HepG2 (cell line): ENCODE measurements around the gene ASNS. TPM values are rescaled to one million over a fixed set of nuclear protein-coding genes. Genes with fewer than 3 reads are reported as not detected.
A peak's percentile ranks its signal among the peaks of the same experiment; 100 is the strongest.

Experiments
- ATF1 ChIP-seq: IDR thresholded peaks from 2 replicates; pipeline ENCODE4 v1.6.1; 2016; ENCODE audit warnings: mild to moderate bottlenecking, control low read depth
- CCAR2 ChIP-seq: fragments of 200-400 bp; formaldehyde crosslinking; optimal IDR thresholded peaks from 2 replicates; pipeline ENCODE3; 2018; ENCODE audit warnings: low read depth, mild to moderate bottlenecking, low read length, moderate library complexity
- ELF4 ChIP-seq: sonication (generic); formaldehyde crosslinking; IDR thresholded peaks from 2 replicates; pipeline ENCODE4 v1.5.0; 2020; ENCODE audit warnings: missing genetic modification reagents, mild to moderate bottlenecking, moderate library complexity, borderline replicate concordance
- HOXD1 ChIP-seq: sonication (generic); formaldehyde crosslinking; IDR thresholded peaks from 2 replicates; pipeline ENCODE4 v1.5.0; 2020; ENCODE audit warnings: missing genetic modification reagents
- JUND ChIP-seq: sonication (generic); formaldehyde crosslinking; IDR thresholded peaks from 2 replicates; pipeline ENCODE4 v1.8.0; 2022; ENCODE audit warnings: mild to moderate bottlenecking, missing genetic modification reagents
- KLF15 ChIP-seq: sonication (generic); formaldehyde crosslinking; IDR thresholded peaks from 2 replicates; pipeline ENCODE4 v1.8.1; 2023; ENCODE audit warnings: borderline replicate concordance, mild to moderate bottlenecking, inconsistent platforms, missing genetic modification reagents, mixed read lengths
- MBD4 ChIP-seq: IDR thresholded peaks from 2 replicates; pipeline ENCODE4 v1.6.1; 2012; ENCODE audit warnings: low read length, inconsistent platforms, borderline replicate concordance
- PAX8 ChIP-seq: sonication (generic); formaldehyde crosslinking; IDR thresholded peaks from 2 replicates; pipeline ENCODE4 v1.8.0; 2022; ENCODE audit warnings: mild to moderate bottlenecking, missing genetic modification reagents, borderline replicate concordance
- RBAK ChIP-seq: sonication (generic); formaldehyde crosslinking; IDR thresholded peaks from 2 replicates; pipeline ENCODE4 v1.5.1; 2020; ENCODE audit warnings: mild to moderate bottlenecking, missing genetic modification reagents
- RBFOX2 ChIP-seq: fragments of 200-400 bp; formaldehyde crosslinking; IDR thresholded peaks from 2 replicates; pipeline ENCODE4 v1.6.1; 2017; ENCODE audit warnings: low read depth, mild to moderate bottlenecking, low read length
- SP140L ChIP-seq: sonication (generic); formaldehyde crosslinking; IDR thresholded peaks from 2 replicates; pipeline ENCODE4 v1.4.0; 2020; ENCODE audit warnings: missing genetic modification reagents, borderline replicate concordance
- TCF12 ChIP-seq, 2 experiments: fragments of 450-650 bp in 1 of 2; sonication (generic) in 1 of 2; formaldehyde crosslinking in 1 of 2; IDR thresholded peaks; 2 replicates each; pipeline versions ENCODE4 v1.6.1 to v1.8.0; 2017 to 2022; ENCODE audit warnings: antibody characterized with exemption in 1 of 2, mild to moderate bottlenecking in 1 of 2, missing genetic modification reagents in 1 of 2, moderate library complexity in 1 of 2
- ZNF530 ChIP-seq: sonication (generic); formaldehyde crosslinking; IDR thresholded peaks from 2 replicates; pipeline ENCODE4 v1.5.0; 2020; ENCODE audit warnings: low read depth, mild to moderate bottlenecking, missing genetic modification reagents
- ZNF766 ChIP-seq: sonication (generic); formaldehyde crosslinking; IDR thresholded peaks from 2 replicates; pipeline ENCODE4 v1.5.0; 2020; ENCODE audit warnings: missing genetic modification reagents, borderline replicate concordance
- ZNF772 ChIP-seq: sonication (generic); formaldehyde crosslinking; IDR thresholded peaks from 2 replicates; pipeline ENCODE4 v1.5.0; 2020; ENCODE audit warnings: mild to moderate bottlenecking, missing genetic modification reagents
- ZNF776 ChIP-seq: sonication (generic); formaldehyde crosslinking; IDR thresholded peaks from 2 replicates; pipeline ENCODE4 v1.4.0; 2020; ENCODE audit warnings: mild to moderate bottlenecking, missing genetic modification reagents
- ZNF792 ChIP-seq: IDR thresholded peaks from 2 replicates; pipeline ENCODE4 v1.6.1; 2016
- ZNF850 ChIP-seq: sonication (generic); formaldehyde crosslinking; conservative IDR thresholded peaks from 2 replicates; pipeline ENCODE4 v1.9.0; 2021; ENCODE audit warnings: mild to moderate bottlenecking, missing genetic modification reagents
- ZZZ3 ChIP-seq: sonication (generic); formaldehyde crosslinking; IDR thresholded peaks from 2 replicates; pipeline ENCODE4 v1.4.0; 2020; ENCODE audit warnings: missing genetic modification reagents, mild to moderate bottlenecking, borderline replicate concordance
- polyA plus RNA-seq, 8 experiments: library from polyadenylated mRNA; depleted of rRNA in 3 of 8; stranded (reverse) in 7 of 8; unstranded in 1 of 8; fragments of >200 nt; fragmentation: Illumina TruSeq in 4 of 8; extraction: Trizol in 4 of 8; gene quantifications; 2 replicates each; pipeline versions ENCODE4 v1.2.1 to v1.2.3, GENCODE V29; 2011 to 2016; ENCODE audit warnings: low read depth in 4 of 8, missing spikeins in 1 of 8, mixed read lengths in 1 of 8; ENCODE audit not compliant: insufficient read depth in 1 of 8
- total RNA-seq, 5 experiments: library from RNA; depleted of rRNA; stranded (reverse); fragments of >200 nt; fragmentation: Illumina TruSeq; extraction: Trizol; gene quantifications; 2 replicates each; pipeline ENCODE4 v1.2.3, GENCODE V29; 2016; ENCODE audit warnings: low read depth in 1 of 5
- TF ChIP-seq, protein P1 (sequence below): sonication (generic); formaldehyde crosslinking; IDR thresholded peaks from 2 replicates; pipeline ENCODE4 v1.5.0; 2020; ENCODE audit warnings: mild to moderate bottlenecking, missing genetic modification reagents, borderline replicate concordance
- TF ChIP-seq, protein P2 (sequence below): sonication (generic); formaldehyde crosslinking; IDR thresholded peaks from 2 replicates; pipeline ENCODE4 v1.9.0; 2021; ENCODE audit warnings: missing genetic modification reagents, mild to moderate bottlenecking, borderline replicate concordance
- TF ChIP-seq, protein P3 (sequence below): sonication (generic); formaldehyde crosslinking; IDR thresholded peaks from 2 replicates; pipeline ENCODE4 v1.5.0; 2020; ENCODE audit warnings: missing genetic modification reagents
- TF ChIP-seq, protein P4 (sequence below): sonication (generic); formaldehyde crosslinking; IDR thresholded peaks from 2 replicates; pipeline ENCODE4 v1.8.1; 2023; ENCODE audit warnings: mild to moderate bottlenecking, moderate library complexity, missing genetic modification reagents
- TF ChIP-seq, protein P5 (sequence below): IDR thresholded peaks from 2 replicates; pipeline ENCODE4 v1.6.1; 2018; ENCODE audit warnings: missing genetic modification reagents, mild to moderate bottlenecking, missing compliant biosample characterization

The ASNS gene
- total and polyA plus RNA-seq, 2 of the 13 experiments (the other 11 are each of a cell fraction or from before 2014, with no cell fraction given) = 55.0 to 75.1 TPM

DNA sequence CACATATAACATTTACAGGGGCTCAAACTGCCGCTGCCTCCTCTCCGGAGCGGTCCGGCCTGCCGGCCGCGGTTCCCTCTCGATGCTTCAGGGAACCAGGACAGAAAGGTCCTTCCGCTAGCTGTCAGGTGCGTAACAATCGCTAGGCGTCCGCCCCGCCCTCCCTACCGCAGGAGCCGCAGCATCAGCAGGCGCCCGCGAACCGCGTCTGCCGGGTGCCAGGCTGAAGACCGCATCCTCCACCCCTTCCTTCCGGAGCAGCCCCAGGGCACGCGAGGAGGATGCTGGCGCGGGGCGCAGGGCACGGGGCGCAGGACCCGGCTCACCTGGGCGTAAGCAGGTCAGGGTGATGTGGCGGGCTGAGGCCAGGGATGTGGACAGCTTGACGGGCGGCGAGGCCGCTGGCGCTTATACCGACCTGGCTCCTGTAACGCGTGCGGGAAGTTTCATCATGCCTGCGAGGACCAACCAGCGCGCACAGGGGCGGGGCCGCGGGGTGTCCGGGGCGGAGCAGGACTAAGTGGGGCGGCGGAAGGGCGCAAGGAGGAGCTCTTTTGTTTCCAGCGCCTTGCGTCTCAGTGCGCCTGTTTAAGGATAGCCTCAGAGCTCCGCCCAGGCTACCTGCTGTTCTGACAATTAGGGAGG, at the start of gene ASNS (continued):
- TF ChIP-seq KLF15 (CRISPR knock-in tag) (no peak), RBFOX2 (peak; percentile 99), PAX8 (CRISPR knock-in tag) (no peak), JUND (no peak), ZNF766 (no peak), SP140L (CRISPR knock-in tag) (no peak), HOXD1 (CRISPR knock-in tag) (no peak; the same call in 1 of the 2 replicates), ZNF772 (CRISPR knock-in tag) (no peak), ZNF792 (CRISPR knock-in tag) (peak; percentile 50), RBAK (CRISPR knock-in tag) (no peak), ZNF850 (no peak), ELF4 (CRISPR knock-in tag) (no peak), MBD4 (no peak), CCAR2 (no peak), ZNF776 (CRISPR knock-in tag) (no peak; the same call in 1 of the 2 replicates), ATF1 (CRISPR knock-in tag) (no peak), ZZZ3 (CRISPR knock-in tag) (no peak), ZNF530 (CRISPR knock-in tag) (no peak), TCF12 (IDR thresholded peaks at IDR 0.05) (no peak), TCF12 (CRISPR knock-in tag; IDR thresholded peaks at IDR 0.05) (no peak)
- TF ChIP-seq, protein P1, sequence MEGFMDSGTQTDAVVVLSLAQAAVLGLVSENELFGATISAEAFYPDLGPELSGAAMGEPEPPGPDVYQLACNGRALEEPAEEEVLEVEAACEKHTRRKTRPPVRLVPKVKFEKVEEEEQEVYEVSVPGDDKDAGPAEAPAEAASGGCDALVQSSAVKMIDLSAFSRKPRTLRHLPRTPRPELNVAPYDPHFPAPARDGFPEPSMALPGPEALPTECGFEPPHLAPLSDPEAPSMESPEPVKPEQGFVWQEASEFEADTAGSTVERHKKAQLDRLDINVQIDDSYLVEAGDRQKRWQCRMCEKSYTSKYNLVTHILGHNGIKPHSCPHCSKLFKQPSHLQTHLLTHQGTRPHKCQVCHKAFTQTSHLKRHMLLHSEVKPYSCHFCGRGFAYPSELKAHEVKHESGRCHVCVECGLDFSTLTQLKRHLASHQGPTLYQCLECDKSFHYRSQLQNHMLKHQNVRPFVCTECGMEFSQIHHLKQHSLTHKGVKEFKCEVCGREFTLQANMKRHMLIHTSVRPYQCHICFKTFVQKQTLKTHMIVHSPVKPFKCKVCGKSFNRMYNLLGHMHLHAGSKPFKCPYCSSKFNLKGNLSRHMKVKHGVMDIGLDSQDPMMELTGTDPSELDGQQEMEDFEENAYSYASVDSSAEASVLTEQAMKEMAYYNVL = no peak
- TF ChIP-seq, protein P2, sequence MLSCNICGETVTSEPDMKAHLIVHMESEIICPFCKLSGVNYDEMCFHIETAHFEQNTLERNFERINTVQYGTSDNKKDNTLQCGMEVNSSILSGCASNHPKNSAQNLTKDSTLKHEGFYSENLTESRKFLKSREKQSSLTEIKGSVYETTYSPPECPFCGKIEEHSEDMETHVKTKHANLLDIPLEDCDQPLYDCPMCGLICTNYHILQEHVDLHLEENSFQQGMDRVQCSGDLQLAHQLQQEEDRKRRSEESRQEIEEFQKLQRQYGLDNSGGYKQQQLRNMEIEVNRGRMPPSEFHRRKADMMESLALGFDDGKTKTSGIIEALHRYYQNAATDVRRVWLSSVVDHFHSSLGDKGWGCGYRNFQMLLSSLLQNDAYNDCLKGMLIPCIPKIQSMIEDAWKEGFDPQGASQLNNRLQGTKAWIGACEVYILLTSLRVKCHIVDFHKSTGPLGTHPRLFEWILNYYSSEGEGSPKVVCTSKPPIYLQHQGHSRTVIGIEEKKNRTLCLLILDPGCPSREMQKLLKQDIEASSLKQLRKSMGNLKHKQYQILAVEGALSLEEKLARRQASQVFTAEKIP = no peak
- TF ChIP-seq, protein P3, sequence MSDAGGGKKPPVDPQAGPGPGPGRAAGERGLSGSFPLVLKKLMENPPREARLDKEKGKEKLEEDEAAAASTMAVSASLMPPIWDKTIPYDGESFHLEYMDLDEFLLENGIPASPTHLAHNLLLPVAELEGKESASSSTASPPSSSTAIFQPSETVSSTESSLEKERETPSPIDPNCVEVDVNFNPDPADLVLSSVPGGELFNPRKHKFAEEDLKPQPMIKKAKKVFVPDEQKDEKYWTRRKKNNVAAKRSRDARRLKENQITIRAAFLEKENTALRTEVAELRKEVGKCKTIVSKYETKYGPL = no peak
- TF ChIP-seq, protein P4, sequence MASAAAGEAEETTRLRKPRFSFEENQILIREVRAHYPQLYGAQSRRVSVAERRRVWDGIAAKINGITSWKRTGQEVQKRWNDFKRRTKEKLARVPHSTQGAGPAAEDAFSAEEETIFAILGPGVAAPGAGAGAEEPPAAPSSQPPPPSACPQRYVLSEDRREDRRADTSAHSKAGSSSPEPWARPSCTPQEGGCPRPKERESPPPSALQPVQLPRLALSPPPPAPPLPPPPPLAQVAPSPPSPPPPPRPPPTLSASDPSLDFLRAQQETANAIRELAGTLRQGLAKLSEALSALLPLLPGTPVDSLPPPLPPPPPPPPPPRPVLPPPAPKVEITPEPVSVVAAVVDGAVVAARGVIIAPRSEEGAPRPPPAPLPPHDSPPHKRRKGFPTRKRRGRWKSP = peak; percentile 95
- TF ChIP-seq, protein P5, sequence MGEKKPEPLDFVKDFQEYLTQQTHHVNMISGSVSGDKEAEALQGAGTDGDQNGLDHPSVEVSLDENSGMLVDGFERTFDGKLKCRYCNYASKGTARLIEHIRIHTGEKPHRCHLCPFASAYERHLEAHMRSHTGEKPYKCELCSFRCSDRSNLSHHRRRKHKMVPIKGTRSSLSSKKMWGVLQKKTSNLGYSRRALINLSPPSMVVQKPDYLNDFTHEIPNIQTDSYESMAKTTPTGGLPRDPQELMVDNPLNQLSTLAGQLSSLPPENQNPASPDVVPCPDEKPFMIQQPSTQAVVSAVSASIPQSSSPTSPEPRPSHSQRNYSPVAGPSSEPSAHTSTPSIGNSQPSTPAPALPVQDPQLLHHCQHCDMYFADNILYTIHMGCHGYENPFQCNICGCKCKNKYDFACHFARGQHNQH = peak; percentile 84
